Stimulated activated CD4-positive, alpha-beta T cell treated with anti-CD3 and anti-CD28 coated beads, Interleukin-2, amount 100 ng/mL, for 48 hours (primary cell): ENCODE data around the gene MMP11.

Experiments
- DNase-seq, 2 donors: peaks; one replicate each; pipeline ENCODE4 v3.0.0-alpha.2; 2020

Gene MMP11

GRCh38 chr22:23760056-23760455, 12.6 kb upstream of the MMP11 start:
- no peak for DNase-seq

GRCh38 chr22:23762842-23763578, 9.6 kb upstream of the MMP11 start, which contains the start of gene C22orf15:
Gene C22orf15, plus strand, starts transcription at chr22:23762990. Its CDS starts 317 bp downstream, at chr22:23763307.
- DNase-seq, result no peak

GRCh38 chr22:23763579-23763945, 9.1 kb upstream of the MMP11 start:
- peak; percentile 37 to 44 for DNase-seq

GRCh38 chr22:23763954-23764353, 8.7 kb upstream of the MMP11 start:
- no peak for DNase-seq

- DNase-seq, result no peak
Observed at GRCh38 chr22:23764899-23765881, 7.5 kb upstream of the MMP11 start.

- no peak for DNase-seq
Observed at GRCh38 chr22:23767303-23767672, 5.4 kb upstream of the MMP11 start.

GRCh38 chr22:23767673-23768548, 4.7 kb upstream of the MMP11 start, which contains the start of gene CHCHD10:
Gene CHCHD10, minus strand, starts transcription at chr22:23767972. Its CDS starts 98 bp downstream, at chr22:23767874.
- peak; percentile 70 to 75 for DNase-seq

GRCh38 chr22:23769321-23769965, 3.2 kb upstream of the MMP11 start:
- DNase-seq, result no peak

- no peak for DNase-seq
Observed at GRCh38 chr22:23772315-23772648, 367 bp upstream of the MMP11 start.

GRCh38 chr22:23773483-23774113, 949 bp downstream of the MMP11 start:
- DNase-seq, result no peak

GRCh38 chr22:23774114-23774921, 1.7 kb downstream of the MMP11 start:
- DNase-seq, result no peak

GRCh38 chr22:23774922-23775436, 2.3 kb downstream of the MMP11 start:
- no peak for DNase-seq

- no peak for DNase-seq
Observed at GRCh38 chr22:23775779-23776375, 3.2 kb downstream of the MMP11 start.

- no peak for DNase-seq
Observed at GRCh38 chr22:23777776-23778576, 5.3 kb downstream of the MMP11 start.

GRCh38 chr22:23778577-23778900, 5.9 kb downstream of the MMP11 start:
- no peak for DNase-seq

- DNase-seq, result no peak
Observed at GRCh38 chr22:23779083-23779482, 6.4 kb downstream of the MMP11 start.

GRCh38 chr22:23779731-23780130, 7.1 kb downstream of the MMP11 start:
- DNase-seq, result no peak

GRCh38 chr22:23780146-23780748, 7.6 kb downstream of the MMP11 start:
- DNase-seq, result no peak

- DNase-seq, result no peak
Observed at GRCh38 chr22:23781065-23781464, 8.4 kb downstream of the MMP11 start.
